ENCODE measurements around the gene MAEA.
"Not testable (repeated sequence)": the region's sequence is repeated elsewhere in the genome, so short reads cannot be mapped to it uniquely, and the experiment has no call there.

MAEA gene

DNA sequence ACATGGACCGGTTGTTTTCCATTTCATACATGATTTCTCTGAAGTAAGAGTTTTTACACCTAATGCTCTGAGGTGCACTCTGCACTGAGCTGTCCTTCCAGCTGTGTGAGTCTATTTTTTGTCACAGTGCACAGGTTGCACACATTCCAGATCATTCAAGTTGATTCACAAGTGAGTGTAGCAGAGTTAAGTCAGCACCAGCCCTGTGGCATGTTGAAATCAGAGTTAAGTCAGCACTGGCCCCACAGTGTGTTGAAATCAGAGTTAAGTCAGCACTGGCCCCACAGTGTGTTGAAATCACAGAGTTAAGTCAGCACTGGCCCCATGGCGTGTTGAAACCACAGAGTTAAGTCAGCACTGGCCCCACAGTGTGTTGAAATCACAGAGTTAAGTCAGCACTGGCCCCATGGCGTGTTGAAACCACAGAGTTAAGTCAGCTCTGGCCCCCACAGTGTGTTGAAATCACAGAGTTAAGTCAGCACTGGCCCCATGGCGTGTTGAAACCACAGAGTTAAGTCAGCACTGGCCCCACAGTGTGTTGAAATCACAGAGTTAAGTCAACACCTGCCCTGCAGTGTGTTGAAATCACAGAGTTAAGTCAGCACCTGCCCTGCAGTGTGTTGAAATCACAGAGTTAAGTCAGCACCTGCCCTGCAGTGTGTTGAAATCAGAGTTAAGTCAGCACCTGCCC is 45.6 kb downstream of the MAEA start:
- not testable (repeated sequence) for DNase-seq (ENCODE audit: low spot score)

DNA sequence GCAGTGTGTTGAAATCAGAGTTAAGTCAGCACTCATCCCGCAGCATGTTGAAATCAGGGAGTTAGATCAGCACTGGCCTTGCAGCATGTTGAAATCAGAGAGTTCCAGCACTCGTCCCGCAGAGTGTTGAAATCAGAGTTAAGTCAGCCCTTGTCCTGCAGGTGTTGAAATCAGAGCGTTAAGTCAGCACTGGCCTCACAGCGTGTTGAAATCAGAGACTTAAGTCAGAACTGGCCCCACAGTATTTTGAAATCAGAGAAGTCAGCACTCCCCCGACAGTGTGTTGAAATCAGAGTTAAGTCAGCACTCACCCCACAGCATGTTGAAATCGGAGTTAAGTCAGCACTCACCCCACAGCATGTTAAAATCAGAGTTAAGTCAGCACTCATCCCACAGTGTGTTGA is 46.4 kb downstream of the MAEA start:
- DNase-seq (ENCODE audit: low spot score): no peak

DNA sequence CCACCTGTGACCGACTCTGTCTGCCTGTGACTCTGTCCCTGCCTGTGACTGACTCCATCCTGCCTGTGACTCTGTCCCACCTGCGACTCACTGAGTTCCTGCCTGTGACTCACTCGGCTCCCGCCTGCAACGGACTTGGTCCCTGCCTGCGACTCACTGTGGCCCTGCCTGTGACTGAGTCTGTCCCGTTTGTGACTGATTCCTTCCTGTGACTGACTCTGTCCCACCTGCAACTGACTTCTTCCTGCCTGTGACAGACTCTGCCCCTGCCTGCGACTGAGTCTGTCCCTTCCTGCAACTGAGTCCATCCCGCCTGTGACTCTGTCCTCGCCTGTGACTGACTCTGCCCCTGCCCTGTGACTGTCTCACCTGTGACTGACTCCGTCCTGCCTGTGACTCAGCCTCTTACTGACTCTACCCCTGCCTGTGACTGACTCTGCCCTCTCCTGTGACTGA is 47.7 kb downstream of the MAEA start:
- DNase-seq (ENCODE audit: low spot score): no peak

GRCh38 chr4:1337951-1338751 is 48.5 kb downstream of the MAEA start:
- DNase-seq (ENCODE audit: low spot score): no peak

GRCh38 chr4:1338752-1339414 is 49.2 kb downstream of the MAEA start:
- DNase-seq (ENCODE audit: low spot score): no peak

GRCh38 chr4:1339489-1339888 is 49.8 kb downstream of the MAEA start:
- DNase-seq (ENCODE audit: low spot score): no peak

DNA sequence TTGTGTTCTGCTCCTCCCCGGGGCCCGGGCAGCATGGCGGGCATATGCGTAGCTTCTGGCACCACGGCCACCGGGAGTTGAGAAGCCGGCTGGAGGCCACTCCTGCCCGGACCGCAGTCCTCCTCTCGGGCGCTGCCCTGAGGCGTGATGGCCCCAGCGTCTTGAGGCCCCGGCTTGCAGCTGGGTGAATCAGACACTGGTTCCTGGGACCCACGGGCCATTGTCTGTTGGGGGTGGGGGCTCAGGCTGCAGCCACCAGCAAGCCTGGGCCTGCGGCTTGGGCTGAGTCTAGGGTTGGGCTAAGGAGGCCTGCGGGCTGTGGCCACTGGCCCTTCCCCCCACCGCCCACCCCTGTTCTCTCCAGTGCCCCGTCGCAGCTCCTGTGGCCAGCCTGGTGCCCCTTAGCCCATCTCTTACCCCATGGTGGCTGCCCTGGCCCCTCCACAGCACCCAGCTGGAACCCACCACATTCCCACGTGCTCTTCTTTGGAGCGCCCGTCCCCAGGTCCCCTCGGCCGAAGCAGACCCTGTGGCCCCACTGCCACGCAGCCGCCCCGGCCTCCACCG is 50.6 kb downstream of the MAEA start:
- no peak for DNase-seq (ENCODE audit: low spot score)

GRCh38 chr4:1340861-1341260 is 51.2 kb downstream of the MAEA start:
- DNase-seq (ENCODE audit: low spot score): no peak

GRCh38 chr4:1342003-1342402 is 52.3 kb downstream of the MAEA start:
- no peak for DNase-seq (ENCODE audit: low spot score)

GRCh38 chr4:1344696-1345095 is 55.0 kb downstream of the MAEA start:
- no peak for DNase-seq (ENCODE audit: low spot score)

DNA sequence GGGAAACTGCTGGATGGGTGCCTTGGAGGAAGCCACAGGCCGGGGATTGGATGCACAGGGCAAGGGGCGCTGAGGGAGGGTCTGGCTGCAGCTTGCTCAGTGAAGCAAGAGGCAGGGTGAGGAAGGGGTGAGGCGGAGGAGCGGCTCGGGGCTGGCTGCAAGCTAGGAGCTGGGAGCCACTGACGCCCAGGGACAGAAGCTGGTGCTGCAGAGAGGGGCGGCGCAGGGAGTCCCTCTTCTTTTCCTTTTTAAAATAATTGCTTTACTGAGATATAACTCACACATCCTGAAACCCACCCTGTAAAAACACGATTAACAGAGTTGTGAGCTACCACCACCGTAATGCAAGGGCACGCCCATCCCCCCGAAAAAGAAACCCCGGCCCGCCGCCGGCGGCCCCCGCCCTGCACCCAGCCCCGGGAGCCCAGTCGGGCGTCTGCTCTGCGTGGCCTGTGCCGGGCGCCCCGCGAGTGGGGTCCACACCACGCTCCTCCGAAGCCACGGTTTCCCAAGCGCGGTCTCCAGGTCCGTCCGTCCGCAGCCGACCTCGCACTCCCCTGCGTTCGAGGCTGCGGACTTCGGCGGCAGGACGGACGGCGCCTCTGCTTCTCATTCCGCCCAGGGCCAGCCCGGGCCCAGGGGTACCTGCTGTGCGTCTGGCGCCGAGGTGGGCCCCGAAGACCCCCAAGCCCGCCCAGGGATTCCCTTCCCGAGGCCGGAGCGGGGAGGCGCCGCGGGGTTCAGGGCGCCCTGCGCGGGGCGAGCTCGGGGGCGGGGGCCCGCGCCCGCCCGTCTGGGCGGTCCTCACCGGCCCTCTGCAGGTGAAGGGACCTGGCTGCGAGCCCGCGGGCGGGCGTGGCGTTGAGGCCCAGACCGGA is 56.5 kb downstream of the MAEA start:
- DNase-seq (ENCODE audit: low spot score): peak; percentile 79

GRCh38 chr4:1346781-1347409 is 57.2 kb downstream of the MAEA start, which contains the start of gene UVSSA:
Gene UVSSA, plus strand, starts transcription at chr4:1347208. Its CDS starts 884 bp downstream, at chr4:1348092.
- peak; percentile 100 for DNase-seq (ENCODE audit: low spot score)

DNA sequence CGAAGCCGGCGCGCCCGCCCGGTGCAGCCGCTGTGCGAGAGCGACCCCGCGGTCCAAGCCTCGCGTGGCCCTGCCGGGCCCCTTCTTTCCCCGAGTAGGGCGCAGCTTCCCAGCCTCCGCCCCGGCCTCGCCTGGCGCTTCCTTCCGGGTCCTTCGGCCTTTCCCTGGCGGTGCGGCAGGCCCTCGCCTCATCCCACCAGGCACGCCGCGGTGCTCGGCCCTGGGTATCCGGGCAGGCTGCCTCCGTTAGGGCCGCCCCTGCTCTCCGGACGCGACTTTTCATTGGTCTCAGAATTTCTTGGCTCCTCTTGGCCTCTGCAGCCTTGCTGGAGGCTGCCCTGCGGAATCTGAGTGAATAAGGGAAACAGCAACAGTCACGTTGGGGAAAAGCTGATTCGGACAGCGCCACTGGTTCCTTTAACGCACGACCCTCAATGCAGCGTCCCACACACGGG is 57.7 kb downstream of the MAEA start:
- no peak for DNase-seq (ENCODE audit: low spot score)

GRCh38 chr4:1348014-1348513 is 58.4 kb downstream of the MAEA start:
- no peak for DNase-seq (ENCODE audit: low spot score)

GRCh38 chr4:1348746-1349145 is 59.1 kb downstream of the MAEA start:
- no peak for DNase-seq (ENCODE audit: low spot score)

DNA sequence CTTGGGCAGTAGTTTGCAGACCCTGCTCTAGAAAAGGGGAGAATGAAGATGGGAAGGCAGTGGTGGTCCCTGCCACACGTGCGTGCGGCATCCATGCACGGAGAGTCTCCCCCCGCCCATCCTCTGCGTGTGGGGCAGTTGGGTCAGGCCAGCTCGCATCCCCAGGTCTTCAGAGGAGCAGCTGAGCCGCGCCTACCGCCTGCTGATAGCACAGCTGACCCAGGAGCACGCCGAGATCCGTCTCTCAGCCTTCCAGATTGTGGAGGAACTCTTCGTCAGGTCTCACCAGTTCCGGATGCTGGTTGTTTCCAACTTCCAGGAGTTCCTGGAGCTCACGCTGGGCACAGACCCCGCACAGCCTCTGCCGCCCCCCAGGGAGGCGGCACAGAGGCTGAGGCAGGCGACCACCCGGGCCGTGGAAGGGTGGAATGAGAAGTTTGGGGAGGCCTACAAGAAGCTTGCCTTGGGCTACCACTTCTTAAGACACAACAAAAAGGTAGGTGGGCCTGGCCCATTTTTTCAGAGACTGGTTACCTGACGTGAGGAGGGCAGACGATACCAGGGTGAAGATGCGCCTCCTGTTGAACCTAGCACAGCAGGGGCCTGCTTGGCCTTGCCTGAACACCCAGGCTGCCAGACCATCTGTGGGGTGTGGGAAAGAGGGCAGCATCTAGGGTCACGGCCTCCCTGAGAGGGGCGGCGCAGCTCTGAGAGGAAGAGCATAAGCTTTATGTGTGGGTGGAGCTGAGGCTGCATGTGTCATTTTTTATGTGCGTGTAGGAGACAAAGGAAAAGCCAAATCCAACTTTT is 59.9 kb downstream of the MAEA start:
- DNase-seq (ENCODE audit: low spot score): no peak

- no peak for DNase-seq (ENCODE audit: low spot score)
Observed at GRCh38 chr4:1350169-1350520, 60.5 kb downstream of the MAEA start.

GRCh38 chr4:1351854-1352566 is 62.3 kb downstream of the MAEA start:
- DNase-seq (ENCODE audit: low spot score): peak; percentile 88

DNA sequence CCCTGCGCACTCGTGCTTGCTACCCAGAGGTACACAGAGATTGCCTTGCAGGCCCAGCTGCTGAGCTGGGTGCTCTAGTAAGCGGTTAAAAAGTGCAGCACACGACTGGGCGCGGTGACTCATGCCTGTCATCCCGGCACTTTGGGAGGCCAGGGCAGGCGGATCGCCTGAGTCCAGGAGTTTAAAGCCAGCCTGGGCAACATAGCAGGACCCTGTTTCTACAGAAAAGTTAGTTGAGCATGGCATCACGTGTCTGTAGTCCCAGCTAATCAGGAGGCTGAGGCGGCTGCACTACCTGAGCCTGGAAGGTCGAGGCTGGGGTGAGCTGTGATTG is 62.8 kb downstream of the MAEA start:
- no peak for DNase-seq (ENCODE audit: low spot score)

Data from ecto neural progenitor cell (in vitro differentiated cells).